CD14-positive monocyte (primary cell): ENCODE results near the gene GRIN3B. TPM values are rescaled to one million over a fixed set of nuclear protein-coding genes. Genes with fewer than 3 reads are reported as not detected.
A peak's percentile ranks its signal among the peaks of the same experiment; 100 is the strongest.

Experiments used
- DNase-seq, 3 donors: peaks; one replicate each; pipeline ENCODE4 v3.0.0-alpha.2; 2011 to 2022
- H2AFZ ChIP-seq: 2 replicates; pipeline ENCODE4 v1.6.0; 2012; ENCODE audit warnings: mild to moderate bottlenecking, low read depth, low read length, inconsistent platforms; ENCODE audit not compliant: insufficient read depth, poor library complexity, severe bottlenecking
- H3K27ac ChIP-seq, 2 donors: 1 replicate in 1 of 2; 2 replicates in 1 of 2; pipeline ENCODE4 v1.5.1; 2012 to 2013; ENCODE audit warnings: low read length in 2 of 2, control low read depth in 1 of 2, inconsistent platforms in 1 of 2, low read depth in 1 of 2, mild to moderate bottlenecking in 1 of 2
- H3K27me3 ChIP-seq, 2 donors: one replicate each; pipeline versions ENCODE4 v1.6.0 to v1.6.1; 2011 to 2013; ENCODE audit warnings: low read length in 2 of 2; ENCODE audit not compliant: control insufficient read depth in 2 of 2, insufficient read depth in 2 of 2
- H3K36me3 ChIP-seq, 2 donors: replicated peaks in 1 of 2; 1 replicate in 1 of 2; 2 replicates in 1 of 2; pipeline versions ENCODE4 v1.5.1 to v1.6.1; 2012 to 2013; ENCODE audit warnings: low read length in 2 of 2, control low read depth in 1 of 2, inconsistent platforms in 1 of 2, mild to moderate bottlenecking in 1 of 2; ENCODE audit not compliant: insufficient read depth in 2 of 2, control insufficient read depth in 1 of 2
- H3K4me1 ChIP-seq, 2 donors: 1 replicate in 1 of 2; 2 replicates in 1 of 2; pipeline versions ENCODE4 v1.5.1 to v1.6.1; 2012 to 2013; ENCODE audit warnings: low read length in 2 of 2, control low read depth in 1 of 2, inconsistent platforms in 1 of 2, mild to moderate bottlenecking in 1 of 2, moderate library complexity in 1 of 2; ENCODE audit not compliant: insufficient read depth in 2 of 2, control insufficient read depth in 1 of 2
- H3K4me2 ChIP-seq: replicated peaks from 2 replicates; pipeline ENCODE3; 2012; ENCODE audit warnings: low read length, moderate library complexity, mild to moderate bottlenecking; ENCODE audit not compliant: poor library complexity, severe bottlenecking; ENCODE audit errors: extremely low read depth
- H3K4me3 ChIP-seq, 3 experiments: fragments of 200-600 bp in 1 of 3; sonication (generic) in 1 of 3; replicated peaks in 1 of 3; 1 replicate in 2 of 3; 2 replicates in 1 of 3; pipeline ENCODE4 v1.5.1; 2011 to 2013; ENCODE audit warnings: low read length in 3 of 3, mild to moderate bottlenecking in 3 of 3, control low read depth in 2 of 3, low read depth in 2 of 3, inconsistent platforms in 1 of 3, moderate library complexity in 1 of 3
- H3K79me2 ChIP-seq: 2 replicates; pipeline ENCODE4 v1.6.0; 2012; ENCODE audit warnings: mild to moderate bottlenecking, control low read depth, inconsistent platforms, low read length, moderate library complexity; ENCODE audit not compliant: insufficient read depth
- H3K9ac ChIP-seq: 2 replicates; pipeline ENCODE4 v1.6.0; 2017; ENCODE audit warnings: low read length, mild to moderate bottlenecking; ENCODE audit not compliant: insufficient read depth, poor library complexity, severe bottlenecking
- H3K9me3 ChIP-seq, 2 donors: replicated peaks in 1 of 2; 1 replicate in 1 of 2; 2 replicates in 1 of 2; pipeline versions ENCODE4 v1.5.1 to v1.6.1; 2012 to 2013; ENCODE audit warnings: low read length in 2 of 2, control low read depth in 1 of 2; ENCODE audit not compliant: control insufficient read depth in 1 of 2, insufficient read depth in 1 of 2
- H4K20me1 ChIP-seq: 2 replicates; pipeline ENCODE4 v1.6.0; 2012; ENCODE audit warnings: mild to moderate bottlenecking, low read length, control low read depth, moderate library complexity; ENCODE audit not compliant: insufficient read depth
- H3K27ac Mint-ChIP-seq, 7 donors: one replicate each; pipeline ENCODE4 v1.8.0; 2020; ENCODE audit warnings: mild to moderate bottlenecking in 7 of 7, mixed read lengths in 7 of 7, moderate library complexity in 6 of 7, inconsistent platforms in 2 of 7
- H3K27me3 Mint-ChIP-seq, 3 donors: one replicate each; pipeline ENCODE4 v1.8.0; 2021 to 2022; ENCODE audit warnings: low read depth in 3 of 3, mild to moderate bottlenecking in 3 of 3, mixed read lengths in 3 of 3, moderate library complexity in 3 of 3, inconsistent platforms in 1 of 3
- H3K36me3 Mint-ChIP-seq, 2 donors: one replicate each; pipeline ENCODE4 v1.8.0; 2020; ENCODE audit warnings: mixed read lengths in 2 of 2, inconsistent platforms in 1 of 2, mild to moderate bottlenecking in 1 of 2
- H3K4me1 Mint-ChIP-seq: one replicate; pipeline ENCODE4 v1.8.0; 2020; ENCODE audit warnings: mild to moderate bottlenecking, mixed read lengths
- H3K4me3 Mint-ChIP-seq, 2 donors: one replicate each; pipeline ENCODE4 v1.8.0; 2020; ENCODE audit warnings: mild to moderate bottlenecking in 2 of 2, mixed read lengths in 2 of 2, moderate library complexity in 1 of 2
- H3K9me3 Mint-ChIP-seq, 7 donors: one replicate each; pipeline ENCODE4 v1.8.0; 2020 to 2022; ENCODE audit warnings: mixed read lengths in 7 of 7, mild to moderate bottlenecking in 6 of 7, moderate library complexity in 6 of 7, inconsistent platforms in 2 of 7
- CTCF ChIP-seq: fragments of 200-600 bp; IDR thresholded peaks from one replicate; pipeline ENCODE4 v1.8.0; 2022; ENCODE audit warnings: antibody characterized with exemption, mild to moderate bottlenecking
- WGBS: methylation state at CpG from one replicate; pipeline ENCODE4 v1.1.5; 2013; ENCODE audit warnings: missing lambda C conversion rate; ENCODE audit not compliant: insufficient coverage; 5-methylcytosine and 5-hydroxymethylcytosine counted together
- intact Hi-C, 2 donors: fragments of 100-400 bp; cut with micrococcal nuclease; formaldehyde crosslinking; loops; one replicate each; pipeline versions ENCODE4 v1.15.0 to v1.15.1; 2023
- polyA plus RNA-seq, 3 donors: library from polyadenylated mRNA; depleted of rRNA in 1 of 3; unstranded in 2 of 3; stranded (reverse) in 1 of 3; fragments of 300-500 nt in 2 of 3; fragments of >200 nt in 1 of 3; fragmentation: Illumina TruSeq in 2 of 3; gene quantifications; 1 replicate in 2 of 3; 2 replicates in 1 of 3; pipeline ENCODE4 v1.2.3, GENCODE V29; 2012 to 2021

Gene GRIN3B
- polyA plus RNA-seq, 3 donors: 0.13 to 0.27 TPM; not detected in 1

- Mint-ChIP-seq H3K27ac (no peak overlapping the region), H3K27me3 (peaks cover 0 to 2% (median 0%) of the 10 kb centered on the region in 3 donors), H3K36me3 (peaks cover 35 to 49% of the 10 kb centered on the region in 2 donors), H3K9me3 (peaks cover 0 to 3% (median 0%) of the 10 kb centered on the region in 7 donors), H3K4me1 (peaks cover 32% of the 10 kb centered on the region), H3K4me3 (no peak overlapping the region)
- Histone ChIP-seq H3K9ac (no peak overlapping the region), H3K4me3 (no peak overlapping the region), H2AFZ (no peak overlapping the region), H3K4me2 (no peak overlapping the region), H4K20me1 (peaks cover 64% of the 10 kb centered on the region), H3K36me3 (peaks cover 37 to 47% of the 10 kb centered on the region in 2 donors), H3K4me1 (peaks cover 24 to 46% of the 10 kb centered on the region in 2 donors), H3K9me3 (no peaks in the 10 kb centered on the region), H3K27ac (no peak overlapping the region), H3K79me2 (peaks cover 59% of the 10 kb centered on the region), H3K27me3 (no peaks in the 10 kb centered on the region)
- WGBS: 92% methylated on average over 19 of the region's 20 CpGs
- intact Hi-C loops: no loop called here
- TF ChIP-seq CTCF: no peak
- DNase-seq: no peak
These were observed 32.1 kb downstream of the GRIN3B start for GRCh38 chr19:1032264-1032867.

GRCh38 chr19:1035998-1036621, 35.9 kb downstream of the GRIN3B start:
- DNase-seq: no peak
- Mint-ChIP-seq H3K27ac (peak overlapping the region in 1 of 7 donors; percentile 65), H3K4me1 (peaks cover 52% of the 10 kb centered on the region), H3K27me3 (peaks cover 0 to 2% (median 0%) of the 10 kb centered on the region in 3 donors), H3K9me3 (peaks cover 0 to 6% (median 0%) of the 10 kb centered on the region in 7 donors), H3K4me3 (no peak overlapping the region), H3K36me3 (peaks cover 34 to 46% of the 10 kb centered on the region in 2 donors)
- Histone ChIP-seq H3K27me3 (no peaks in the 10 kb centered on the region), H3K79me2 (peaks cover 39% of the 10 kb centered on the region), H3K9ac (no peak overlapping the region), H3K4me1 (peaks cover 43 to 57% of the 10 kb centered on the region in 2 donors), H2AFZ (no peak overlapping the region), H3K27ac (no peak overlapping the region), H3K4me3 (no peak overlapping the region), H4K20me1 (peaks cover 32% of the 10 kb centered on the region), H3K4me2 (no peak overlapping the region), H3K36me3 (peaks cover 28 to 35% of the 10 kb centered on the region in 2 donors), H3K9me3 (no peaks in the 10 kb centered on the region)
- 90% methylated on average over 29 of the region's 29 CpGs for whole genome bisulfite sequencing
- no peak for TF ChIP-seq CTCF
- intact Hi-C loops: loop anchor here in 1 of 2 donors (5.0 kb wide), 1 partner anchor 36 kb away; no protein-coding TSS in a partner anchor
